GM18499 (cell line): Measurements from ENCODE around the gene WASF2.

ENCODE experiments used
- ATAC-seq: cut with Tn5 transposase; IDR thresholded peaks from one replicate; pipeline ENCODE4 v1.9.1; 2021; ENCODE audit warnings: moderate number of reproducible peaks; ENCODE audit not compliant: insufficient read depth, unreplicated experiment

WASF2 gene

GRCh38 chr1:27522432-27523336 is 32.7 kb upstream of the WASF2 start:
- no peak for ATAC-seq

GRCh38 chr1:27521861-27522431 is 32.0 kb upstream of the WASF2 start:
- ATAC-seq, result no peak

GRCh38 chr1:27521336-27521831 is 31.4 kb upstream of the WASF2 start:
- no peak for ATAC-seq

- no peak for ATAC-seq
Measured at GRCh38 chr1:27520651-27521050, 30.7 kb upstream of the WASF2 start.

GRCh38 chr1:27519331-27520258 is 29.6 kb upstream of the WASF2 start:
- no peak for ATAC-seq

DNA sequence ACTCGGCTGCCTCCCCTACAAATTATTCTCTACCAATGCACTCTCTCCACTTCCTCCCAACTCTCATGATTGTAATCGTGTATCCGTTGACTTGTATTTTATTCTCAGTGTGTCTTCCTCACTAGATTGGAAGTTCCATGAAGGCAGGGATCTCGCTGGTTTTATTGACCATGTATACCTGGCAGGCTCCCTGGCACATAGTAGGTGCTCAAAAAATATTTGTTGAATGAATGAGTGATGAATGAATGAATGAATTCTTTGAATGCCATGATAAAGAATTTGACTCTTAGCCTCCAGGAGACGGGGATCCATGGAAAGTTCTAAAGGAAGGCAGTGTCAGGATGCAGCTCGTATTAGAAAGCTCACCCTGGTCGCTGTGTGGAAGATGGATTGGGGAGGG is 28.8 kb upstream of the WASF2 start:
- ATAC-seq, result no peak

DNA sequence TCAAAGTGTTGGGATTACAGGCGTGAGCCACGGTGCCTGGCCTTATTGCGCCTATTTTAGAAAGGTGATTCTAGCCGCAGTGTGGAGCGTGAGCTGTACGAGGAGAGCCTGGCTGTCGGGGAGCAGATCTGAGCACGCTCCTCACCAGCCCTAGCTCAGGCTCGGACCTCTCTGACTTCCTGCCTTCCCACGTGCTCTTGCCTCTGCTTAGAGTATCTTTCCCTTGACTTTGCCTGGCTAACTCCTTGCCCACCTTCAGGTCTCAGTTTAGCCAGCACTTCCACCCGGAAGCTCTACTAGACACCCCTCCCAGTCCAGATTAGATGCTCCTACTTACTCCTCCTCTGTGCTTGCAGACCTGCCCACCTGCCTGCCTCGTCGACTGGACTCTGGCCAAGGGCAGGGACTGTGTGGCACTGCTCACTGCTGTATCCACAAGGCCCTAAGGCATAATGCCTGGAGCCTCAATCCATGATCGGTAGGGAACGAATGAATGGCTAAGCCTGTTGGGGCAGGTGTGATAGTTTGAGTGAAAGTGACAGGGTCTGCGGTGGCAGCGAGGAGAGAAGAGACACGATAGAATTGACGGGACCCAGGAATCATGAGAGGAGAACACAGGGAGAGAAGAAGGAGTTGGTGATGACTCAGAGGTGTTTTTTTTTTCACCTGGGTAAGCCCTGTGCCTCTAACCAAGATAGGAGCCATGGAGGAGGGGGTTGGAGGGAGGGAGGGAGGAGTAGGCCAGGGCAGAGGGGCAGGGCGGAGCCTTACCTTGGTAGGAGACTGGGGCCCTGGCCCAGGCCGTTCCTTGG is 28.1 kb upstream of the WASF2 start:
- no peak for ATAC-seq

DNA sequence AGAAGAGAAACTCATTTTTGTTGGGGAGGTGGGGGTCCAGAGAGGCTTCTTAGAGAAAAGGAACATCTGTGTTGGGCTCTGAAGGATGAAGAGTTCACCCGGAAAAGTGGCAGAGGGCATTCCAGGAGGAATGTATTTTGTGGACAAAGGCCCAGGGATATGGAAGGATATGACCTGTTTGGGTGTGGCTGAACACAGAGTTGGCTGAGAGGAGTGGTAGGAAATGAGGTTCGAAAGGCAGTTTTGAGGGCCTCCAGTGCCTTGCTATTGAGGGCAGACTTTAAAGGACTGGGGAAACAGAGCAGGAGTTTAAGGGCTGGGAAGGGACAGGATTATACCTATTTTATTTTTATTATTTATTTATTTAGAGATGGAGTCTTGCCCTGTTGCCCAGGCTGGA is 27.3 kb upstream of the WASF2 start:
- no peak for ATAC-seq

DNA sequence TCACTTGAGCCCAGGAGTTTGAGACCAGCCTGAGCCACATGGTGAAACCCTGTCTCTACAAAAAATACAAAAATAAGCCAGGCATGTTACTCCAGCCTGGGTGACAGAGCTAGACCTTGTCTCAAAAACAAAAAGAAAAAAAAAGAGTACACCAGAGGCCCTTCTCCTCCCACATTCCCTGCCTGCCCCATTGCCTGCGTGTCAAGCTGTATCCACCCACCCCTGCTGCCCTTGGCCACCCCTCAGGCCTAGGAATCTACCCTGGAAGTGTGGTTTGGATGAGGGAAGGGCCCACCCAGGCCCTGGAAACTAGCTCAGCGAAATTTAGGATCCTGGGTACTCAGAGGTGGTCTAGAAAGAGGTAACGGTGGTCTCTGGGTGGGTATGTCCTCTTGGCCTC is 25.7 kb upstream of the WASF2 start:
- ATAC-seq, result no peak

DNA sequence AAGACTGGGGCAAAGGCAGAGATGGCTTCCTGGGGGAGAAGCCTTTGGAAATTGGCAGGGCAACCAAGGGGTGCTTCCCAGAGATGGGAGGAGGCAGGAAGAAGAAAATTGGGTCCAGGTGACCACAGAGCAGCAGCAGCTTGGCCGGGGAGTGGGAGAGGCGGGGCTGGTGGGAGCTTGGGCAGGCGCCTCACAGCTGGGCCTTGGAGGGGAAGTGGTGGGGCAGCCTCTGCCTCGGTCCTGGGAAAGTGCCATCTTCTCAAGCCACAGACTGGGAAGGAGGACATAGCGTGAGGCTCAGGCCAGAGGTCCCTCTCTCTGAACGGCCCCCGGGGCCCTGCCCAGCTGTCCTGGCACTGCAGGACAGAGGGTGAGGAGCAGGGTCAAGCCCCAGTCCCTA is 24.0 kb upstream of the WASF2 start:
- ATAC-seq, result no peak

- no peak for ATAC-seq
Measured at GRCh38 chr1:27513528-27513927, 23.6 kb upstream of the WASF2 start.

DNA sequence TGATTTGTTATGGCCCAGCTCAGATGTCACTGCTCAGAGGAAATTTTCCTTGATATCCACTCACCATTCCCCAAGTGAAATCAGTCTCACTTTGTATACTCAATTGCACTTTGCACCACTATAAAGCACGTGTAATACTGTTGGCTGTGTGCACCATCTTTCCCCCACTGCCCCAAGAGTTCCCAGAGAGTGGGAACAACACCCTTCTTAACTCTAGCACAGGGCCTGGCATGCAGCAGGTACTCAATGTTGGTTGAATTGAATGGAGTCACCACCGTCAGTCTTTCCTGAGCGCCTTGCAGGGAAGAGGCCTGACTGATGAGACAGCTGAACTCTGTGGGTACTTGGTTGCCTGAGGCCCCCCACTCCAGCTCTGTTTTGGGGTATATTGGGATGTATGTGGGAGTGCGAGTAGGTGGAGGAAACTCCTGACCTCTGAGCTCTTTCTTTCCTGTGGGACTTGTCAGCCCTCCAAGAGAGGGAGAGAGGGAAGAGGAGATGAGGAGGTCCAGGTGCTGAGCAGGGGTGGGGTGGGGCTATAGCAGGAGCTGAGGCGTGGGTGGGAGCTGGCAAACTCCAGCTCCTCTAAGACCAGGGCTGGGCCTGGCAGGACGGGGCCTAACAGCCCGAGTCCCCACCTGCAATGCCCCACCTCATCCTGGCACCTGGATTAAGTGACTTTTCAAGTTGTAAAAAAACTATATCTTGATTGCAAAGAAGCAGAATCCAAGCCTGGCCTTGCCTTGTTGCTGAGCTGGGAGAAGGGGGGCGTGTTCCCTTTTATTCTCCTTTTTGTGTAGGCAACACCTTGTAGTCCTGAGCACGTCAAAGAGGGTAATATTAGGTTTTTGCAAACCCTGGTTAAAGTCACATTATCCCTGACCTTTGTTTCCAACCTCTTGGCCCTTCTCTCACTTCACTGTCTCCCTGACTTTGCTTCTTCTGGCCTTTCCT is 19.4 kb upstream of the WASF2 start:
- ATAC-seq, result no peak

GRCh38 chr1:27507960-27508665 is 18.1 kb upstream of the WASF2 start:
- no peak for ATAC-seq

DNA sequence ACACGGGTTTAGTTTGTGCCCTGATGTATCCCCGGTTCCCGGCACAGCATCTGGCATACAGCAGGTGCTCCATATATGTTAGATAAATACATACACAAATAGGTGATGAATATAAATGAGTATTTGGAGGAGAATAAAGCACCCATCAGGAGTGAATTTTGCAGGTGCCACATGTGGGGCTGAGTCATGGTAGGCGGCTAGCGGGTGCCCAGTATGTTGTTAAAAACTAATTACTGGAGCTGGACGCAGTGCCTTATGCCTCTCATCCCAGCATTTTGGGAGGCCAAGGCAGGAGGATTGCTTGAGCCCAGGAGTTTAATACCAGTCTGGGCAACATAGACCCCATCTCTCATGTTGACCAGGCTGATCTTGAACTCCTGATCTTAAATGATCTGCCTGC is 16.7 kb upstream of the WASF2 start:
- ATAC-seq, result no peak

GRCh38 chr1:27505420-27505680 is 15.4 kb upstream of the WASF2 start:
- no peak for ATAC-seq

DNA sequence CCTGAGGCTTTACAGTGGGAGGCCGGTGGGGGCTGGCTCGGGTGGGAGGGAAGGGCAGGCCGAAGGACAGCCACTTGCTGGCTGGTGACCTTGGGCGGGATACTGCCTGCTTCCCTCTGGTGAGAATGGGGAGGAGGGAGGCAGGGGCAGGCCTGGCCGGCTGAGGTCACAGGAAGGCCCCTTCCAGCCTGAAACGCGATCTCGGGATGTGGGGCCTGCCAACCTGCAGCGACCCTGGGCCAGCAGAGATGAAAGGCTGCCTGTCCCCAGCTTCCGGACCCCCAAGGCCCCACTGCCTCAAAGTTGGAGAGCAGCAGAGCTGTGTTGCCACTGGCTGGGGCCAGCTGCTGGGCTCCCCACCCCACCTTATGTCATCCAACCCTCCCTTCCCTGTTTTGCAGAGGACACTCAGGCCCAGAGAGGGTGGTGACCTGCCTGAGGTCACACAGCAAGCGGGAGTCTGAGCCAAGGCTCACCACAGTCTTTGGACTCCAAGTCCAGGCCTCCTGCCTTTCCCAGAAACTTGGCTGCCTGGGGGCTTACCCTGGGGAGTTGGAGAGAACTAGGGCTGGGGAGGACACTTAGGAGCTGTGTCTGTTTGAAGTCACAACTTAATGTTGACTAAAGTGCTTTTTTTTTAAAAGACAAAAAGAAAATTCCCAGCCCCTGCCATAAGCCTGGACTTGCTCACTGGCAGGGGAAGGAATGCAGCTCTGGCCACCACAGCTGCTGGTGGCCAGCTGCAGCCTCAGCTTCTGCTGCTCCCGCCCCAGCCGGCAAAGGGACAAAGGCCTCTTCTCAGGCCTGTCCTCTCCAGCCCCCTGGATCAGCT is 14.8 kb upstream of the WASF2 start:
- ATAC-seq, result no peak

DNA sequence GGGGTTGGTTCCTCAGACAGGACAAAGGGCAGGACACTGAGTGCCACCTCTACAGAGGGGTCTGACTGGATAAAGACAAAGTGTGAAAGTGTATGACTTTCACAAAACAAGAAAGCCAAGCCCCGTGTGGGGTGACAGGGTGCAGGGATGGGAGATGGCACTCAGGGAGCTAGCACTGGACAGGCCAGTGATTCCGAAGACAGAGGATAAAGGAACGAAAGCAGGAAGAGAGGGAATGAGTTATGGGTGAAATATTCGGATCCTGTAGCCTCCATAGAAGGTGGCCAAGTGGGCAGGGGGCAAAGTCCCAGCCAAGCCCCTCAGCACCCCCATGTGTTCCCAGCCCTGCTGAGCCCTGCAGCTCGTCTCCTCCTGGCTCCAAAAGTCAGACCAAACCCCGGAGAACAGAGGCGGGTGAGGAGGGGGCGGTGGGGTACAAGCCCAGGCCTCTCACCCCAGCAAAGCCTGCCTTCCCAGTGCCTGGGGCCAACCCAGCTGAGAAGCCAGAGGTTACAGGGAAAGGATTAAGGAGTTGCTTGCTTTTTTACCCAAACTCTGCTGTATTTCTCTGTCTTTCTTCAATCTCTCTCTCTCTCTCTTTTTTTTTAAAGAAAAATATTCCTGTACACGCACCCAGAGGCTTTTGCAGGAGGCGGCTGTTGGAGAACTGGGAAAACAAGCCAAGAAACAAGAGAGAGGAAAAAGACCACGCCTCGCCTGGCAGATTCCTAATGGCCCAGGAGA is 14.0 kb upstream of the WASF2 start:
- no peak for ATAC-seq
